GM18520 (cell line): ENCODE data around the gene BACH2.

Experiments
- ATAC-seq: cut with Tn5 transposase; IDR thresholded peaks from one replicate; pipeline ENCODE4 v1.9.1; 2021; ENCODE audit not compliant: unreplicated experiment

Gene BACH2

GRCh38 chr6:90302320-90302719 lies 5.7 kb upstream of the BACH2 start:
- no peak for ATAC-seq

GRCh38 chr6:90301816-90302215 lies 5.2 kb upstream of the BACH2 start:
- no peak for ATAC-seq

- ATAC-seq, result no peak
These were observed 1.9 kb upstream of the BACH2 start for GRCh38 chr6:90298459-90299053.

DNA sequence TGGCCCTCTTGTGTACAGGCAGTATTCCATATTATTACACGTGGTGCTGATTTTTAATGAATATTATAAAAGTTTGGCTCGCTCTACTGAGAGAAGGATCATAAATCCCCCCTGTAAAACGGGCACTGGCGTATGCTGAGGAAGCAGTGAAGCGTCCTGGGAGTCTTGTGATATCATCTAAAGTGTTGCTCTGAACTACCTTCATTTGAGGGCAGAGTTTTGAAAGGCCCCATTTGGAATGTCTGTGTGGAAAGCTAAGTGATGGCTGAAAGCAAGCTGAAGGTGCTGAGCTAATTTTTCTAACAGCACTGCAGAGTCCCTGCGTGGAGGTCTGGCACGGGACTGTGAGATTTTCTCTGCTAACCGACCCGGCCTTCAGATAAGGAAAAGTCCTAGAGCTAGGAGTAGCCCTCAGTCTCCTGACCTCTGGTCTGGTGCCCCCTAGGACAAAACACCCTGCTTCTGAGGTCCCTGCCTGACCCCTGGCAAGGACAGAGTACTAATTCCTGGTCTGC lies 1.3 kb upstream of the BACH2 start:
- ATAC-seq, result no peak

DNA sequence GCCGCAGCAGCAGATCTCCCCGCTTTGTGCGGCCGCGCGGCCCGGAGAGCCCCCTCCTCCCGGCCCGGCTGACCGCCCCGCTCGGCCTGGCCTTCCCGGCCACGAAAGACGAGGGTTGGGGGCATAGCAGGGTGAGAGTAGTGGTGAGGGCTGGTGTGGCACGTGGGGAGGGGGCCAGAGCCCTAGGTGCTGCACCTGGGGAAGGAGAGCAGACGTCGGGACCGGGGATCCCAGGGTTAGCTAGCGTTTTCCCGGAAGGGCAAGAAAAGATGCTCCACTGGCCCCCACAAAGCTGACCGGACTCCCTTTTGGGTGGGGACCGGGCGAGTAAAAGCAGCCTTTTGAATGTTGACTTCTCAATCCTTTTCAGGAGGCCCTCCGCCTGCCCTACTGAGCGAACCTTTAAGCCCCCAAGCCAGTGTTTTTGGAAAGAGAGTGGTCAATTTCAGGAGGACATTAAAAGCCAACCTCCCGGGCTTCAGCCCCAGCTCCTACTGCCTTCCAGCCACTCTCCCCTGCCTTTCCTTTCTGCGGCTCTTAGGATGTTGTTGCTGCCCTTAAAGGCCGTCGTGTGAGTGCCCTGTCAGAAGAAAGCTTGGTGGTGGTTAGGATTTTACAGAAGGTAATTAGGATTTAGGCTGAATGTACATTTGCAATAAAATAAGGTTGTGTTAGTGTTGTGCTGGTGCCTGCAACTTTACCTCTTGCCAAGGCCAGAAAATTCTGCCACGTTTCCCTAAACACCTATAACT lies 648 bp upstream of the BACH2 start:
- ATAC-seq, result no peak

DNA sequence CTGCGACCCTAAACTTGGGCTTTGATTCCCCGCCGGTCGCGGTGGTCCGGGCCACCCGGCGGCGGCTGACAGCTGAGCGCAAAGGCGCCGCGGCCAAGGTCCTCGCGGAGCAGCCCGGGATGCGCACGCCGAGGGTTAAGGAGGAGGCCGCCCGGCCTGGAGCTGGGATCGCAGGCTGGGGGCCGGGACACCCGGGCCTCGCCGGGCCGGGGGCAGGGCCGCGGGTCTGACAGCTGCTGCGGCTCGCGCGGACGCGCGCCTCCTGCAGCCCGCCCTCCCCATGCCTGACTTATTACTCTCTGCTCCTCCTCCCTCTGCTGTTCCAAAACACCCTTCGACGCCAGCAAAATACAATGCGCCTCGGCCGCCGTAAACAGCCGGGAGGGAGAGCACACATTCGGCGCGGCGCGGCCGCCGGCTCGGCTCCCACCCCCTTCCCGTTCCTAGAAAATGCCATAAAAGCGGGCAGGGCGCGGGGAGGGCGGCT lies 746 bp downstream of the BACH2 start:
- ATAC-seq, result no peak

GRCh38 chr6:90294989-90295853 lies 1.4 kb downstream of the BACH2 start:
- no peak for ATAC-seq

DNA sequence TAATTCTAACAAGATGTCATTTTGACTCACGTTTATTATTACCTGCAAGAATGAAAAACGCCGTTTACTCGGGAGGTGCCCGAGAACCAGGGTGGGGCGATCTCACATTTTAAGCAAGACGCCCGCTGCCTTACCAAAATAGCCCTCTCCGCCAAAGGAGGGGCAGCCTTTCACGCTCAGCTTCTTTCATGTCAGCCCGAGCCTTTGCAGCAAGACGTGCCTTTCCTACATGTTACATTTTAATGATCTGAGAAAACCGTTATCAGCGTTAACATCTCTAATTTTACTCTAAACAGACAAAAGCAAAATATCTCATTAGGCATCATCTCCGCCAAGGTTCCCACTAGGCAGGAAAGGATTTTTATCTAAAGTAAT lies 2.0 kb downstream of the BACH2 start:
- ATAC-seq, result no peak

DNA sequence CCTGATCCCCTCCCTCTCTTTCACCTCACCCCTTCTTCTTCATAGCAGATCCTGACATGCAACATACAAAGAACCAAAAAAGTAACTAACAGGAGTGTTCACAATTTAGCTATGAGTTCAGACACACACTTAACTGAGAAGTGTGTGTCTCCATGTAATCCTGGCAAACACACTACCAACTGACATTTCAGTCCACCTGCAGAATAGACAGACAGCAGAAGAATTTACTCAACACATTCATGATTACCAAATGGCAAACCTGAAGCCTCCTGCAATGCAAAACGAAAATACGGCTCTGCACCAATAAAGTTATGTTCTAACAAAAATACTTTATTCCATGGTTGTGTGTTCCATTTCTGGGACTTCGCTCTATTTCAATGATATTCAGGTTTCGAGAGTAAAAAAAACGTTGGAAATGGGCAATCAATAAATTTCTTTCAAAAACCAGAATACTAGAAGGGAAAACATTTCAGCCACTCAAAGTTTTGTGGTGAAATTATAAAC lies 2.6 kb downstream of the BACH2 start:
- no peak for ATAC-seq

GRCh38 chr6:90293319-90293953 lies 3.2 kb downstream of the BACH2 start:
- ATAC-seq, result no peak

GRCh38 chr6:90291565-90291964 lies 5.1 kb downstream of the BACH2 start:
- no peak for ATAC-seq

- no peak for ATAC-seq
These were observed 5.7 kb downstream of the BACH2 start for GRCh38 chr6:90290811-90291420.

- no peak for ATAC-seq
These were observed 6.7 kb downstream of the BACH2 start for GRCh38 chr6:90289902-90290301.

DNA sequence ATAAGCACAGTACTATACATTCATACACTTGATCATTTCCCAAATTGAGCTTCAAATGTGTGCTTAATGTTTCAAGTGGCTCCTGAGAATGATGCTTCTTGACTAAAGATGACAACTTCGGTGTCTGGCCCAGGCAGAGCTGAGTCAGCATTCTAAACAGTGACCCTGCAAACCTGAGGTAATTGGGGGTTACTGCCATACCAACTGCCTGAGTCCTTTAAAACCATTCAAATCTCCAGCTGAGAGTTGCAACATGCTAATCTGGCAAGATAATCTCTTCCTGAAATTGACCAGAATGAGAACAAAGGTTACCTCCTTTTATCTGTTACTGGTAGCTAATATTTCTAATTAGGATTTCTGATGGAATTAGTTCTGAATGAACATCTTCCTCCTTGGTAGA lies 8.2 kb downstream of the BACH2 start:
- no peak for ATAC-seq

- ATAC-seq, result no peak
These were observed 9.7 kb downstream of the BACH2 start for GRCh38 chr6:90286884-90287488.

DNA sequence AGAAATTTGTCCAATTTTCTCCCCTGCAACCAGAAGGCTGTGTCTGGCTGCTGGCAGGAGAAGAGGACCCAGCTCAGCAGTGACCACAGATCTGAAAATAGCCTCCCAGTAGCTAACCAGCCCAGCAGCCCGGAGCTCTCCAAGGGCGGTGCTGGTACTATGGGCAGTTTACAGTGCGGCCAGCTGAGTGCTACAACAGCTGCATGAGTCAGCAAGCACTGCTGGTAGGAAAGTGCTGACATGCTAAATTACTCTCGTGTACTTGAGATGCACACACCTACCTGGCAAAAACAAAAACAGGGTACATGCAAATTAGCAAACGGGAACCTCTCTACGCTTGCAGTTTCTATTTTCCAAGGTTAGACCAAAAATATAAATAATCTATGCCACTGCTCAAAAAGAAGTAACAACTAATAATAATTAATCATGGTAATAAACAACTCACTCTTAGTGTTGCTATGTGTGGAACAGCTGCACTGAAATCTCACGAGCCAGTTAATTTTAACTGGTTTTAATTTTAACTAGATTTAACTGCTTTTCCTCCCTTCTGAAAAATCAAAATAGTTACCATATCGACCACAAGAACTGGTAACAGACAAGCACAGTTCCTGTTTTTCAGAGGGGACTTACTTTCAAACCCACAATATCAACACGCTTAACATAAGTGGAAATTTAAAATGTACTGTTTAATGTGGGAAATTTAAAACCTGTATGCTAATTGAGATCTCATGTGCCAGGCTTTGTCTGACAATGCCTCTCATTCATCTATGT lies 10.8 kb downstream of the BACH2 start:
- ATAC-seq, result peak; percentile 52

GRCh38 chr6:90285042-90285481 lies 11.6 kb downstream of the BACH2 start:
- ATAC-seq, result peak; percentile 25

DNA sequence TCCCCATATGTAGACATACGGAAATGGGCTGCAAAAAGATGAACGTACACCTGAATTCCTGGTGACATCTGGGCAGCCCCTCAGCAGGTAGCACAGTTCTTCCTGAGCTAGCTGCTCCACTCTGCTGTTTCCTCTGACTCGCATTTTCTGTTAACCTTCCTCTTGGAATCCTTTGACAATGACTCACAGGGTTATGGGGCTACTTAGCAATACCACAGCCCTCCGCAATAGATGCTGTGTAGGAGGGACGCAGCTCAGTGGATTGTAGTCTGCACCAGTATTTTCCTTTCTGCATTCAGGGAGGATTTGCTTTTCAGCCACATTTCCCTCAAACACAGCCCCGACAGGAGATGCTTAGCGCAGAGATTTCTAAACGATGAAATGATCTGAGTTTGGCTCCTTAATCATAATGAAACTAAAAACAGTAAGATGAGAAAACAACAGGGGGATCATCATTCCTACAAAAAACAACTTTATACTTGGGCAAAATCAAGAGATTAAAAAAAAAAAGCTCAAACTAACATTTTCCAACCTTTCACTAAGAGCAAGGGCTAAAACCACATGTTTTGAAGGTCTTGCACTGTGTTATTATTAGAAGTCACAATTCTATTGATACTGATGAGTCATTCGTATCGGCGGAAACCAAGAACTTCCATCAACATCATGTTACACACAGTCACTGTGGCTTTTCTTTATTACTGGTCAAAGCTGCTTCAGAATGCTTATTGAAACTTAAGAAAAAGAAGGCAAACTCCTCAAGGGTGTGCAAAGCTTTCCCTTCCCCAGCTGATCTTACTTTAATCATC lies 12.2 kb downstream of the BACH2 start:
- peak; percentile 74 for ATAC-seq
